H1 (cell line): Measurements from ENCODE around the gene MYOM1. TPM values are rescaled to one million over a fixed set of nuclear protein-coding genes. Genes with fewer than 3 reads are reported as not detected.

ENCODE experiments used
- CTCF ChIA-PET: fragments of 300-600 bp; sonication (Branson Sonifier 250); formaldehyde crosslinking; loops from one replicate; lab custom pipeline; 2021; ENCODE audit not compliant: partially characterized antibody; lab: Charles Lee
- POLR2A ChIA-PET: fragments of 300-600 bp; sonication (Branson Sonifier 250); formaldehyde crosslinking; loops from one replicate; lab custom pipeline; 2021; ENCODE audit warnings: inconsistent platforms; ENCODE audit not compliant: partially characterized antibody; lab: Charles Lee
- DNase-seq, 2 experiments: peaks; one replicate each; pipeline versions ENCODE4 v3.0.0 to v3.0.0-alpha.2; 2010 to 2022; ENCODE audit warnings: low spot score in 2 of 2, low read depth in 1 of 2, mixed read lengths in 1 of 2
- FAIRE-seq: peaks from 2 replicates; lab custom pipeline; 2011; peaks lifted over from hg19 to GRCh38; lab: Jason Lieb, UNC
- H2AFZ ChIP-seq: 2 replicates; pipeline ENCODE4 v1.8.1; 2012; ENCODE audit warnings: low read length, inconsistent platforms
- H2AK5ac ChIP-seq: 2 replicates; pipeline ENCODE4 v1.6.1; 2013; ENCODE audit warnings: low read depth, low read length
- H2BK120ac ChIP-seq: replicated peaks from 2 replicates; pipeline ENCODE3; 2013; ENCODE audit warnings: low read depth, low read length, inconsistent platforms
- H2BK12ac ChIP-seq: 2 replicates; pipeline ENCODE4 v1.6.1; 2013; ENCODE audit warnings: low read depth, low read length
- H2BK15ac ChIP-seq: 2 replicates; pipeline ENCODE4 v1.6.1; 2013; ENCODE audit warnings: low read length
- H2BK20ac ChIP-seq: 2 replicates; pipeline ENCODE4 v1.6.1; 2013; ENCODE audit warnings: low read length
- H2BK5ac ChIP-seq: 2 replicates; pipeline ENCODE4 v1.6.1; 2013; ENCODE audit warnings: low read depth, low read length
- H3K14ac ChIP-seq: 2 replicates; pipeline ENCODE4 v1.6.1; 2013; ENCODE audit warnings: inconsistent platforms; ENCODE audit not compliant: insufficient read length
- H3K18ac ChIP-seq: 2 replicates; pipeline ENCODE4 v1.6.1; 2013; ENCODE audit warnings: low read length; ENCODE audit errors: extremely low read depth
- H3K23ac ChIP-seq: 2 replicates; pipeline ENCODE4 v1.6.1; 2013; ENCODE audit warnings: inconsistent platforms; ENCODE audit not compliant: insufficient read length
- H3K23me2 ChIP-seq: 2 replicates; pipeline ENCODE4 v1.6.1; 2013; ENCODE audit warnings: low read depth, low read length
- H3K27ac ChIP-seq: 2 replicates; pipeline ENCODE4 v1.6.1; 2011; ENCODE audit warnings: low read depth, low read length, inconsistent platforms
- H3K27me3 ChIP-seq, 4 experiments: replicated peaks in 1 of 4; 1 replicate in 1 of 4; 2 replicates in 3 of 4; pipeline versions ENCODE4 v1.6.1 to v1.8.1; 2011 to 2013; ENCODE audit warnings: low read length in 3 of 4, mild to moderate bottlenecking in 3 of 4, inconsistent platforms in 2 of 4, mixed read lengths in 2 of 4, moderate library complexity in 1 of 4; ENCODE audit not compliant: control insufficient read depth in 3 of 4, insufficient read depth in 3 of 4; ENCODE audit errors: extremely low read depth in 1 of 4
- H3K36me3 ChIP-seq, 4 experiments: 2 replicates each; pipeline versions ENCODE4 v1.6.1 to v1.8.1; 2011 to 2013; ENCODE audit warnings: mild to moderate bottlenecking in 4 of 4, low read length in 3 of 4, moderate library complexity in 2 of 4, control low read depth in 1 of 4, inconsistent platforms in 1 of 4; ENCODE audit not compliant: insufficient read depth in 4 of 4, control insufficient read depth in 2 of 4
- H3K4ac ChIP-seq: replicated peaks from 2 replicates; pipeline ENCODE3; 2013; ENCODE audit warnings: low read length, low read depth, mixed read lengths, inconsistent platforms; ENCODE audit not compliant: insufficient read length
- H3K4me1 ChIP-seq, 4 experiments: replicated peaks in 1 of 4; 1 replicate in 1 of 4; 2 replicates in 3 of 4; pipeline versions ENCODE4 v1.6.1 to v1.8.1; 2011 to 2013; ENCODE audit warnings: low read length in 3 of 4, inconsistent platforms in 2 of 4, mixed read lengths in 1 of 4; ENCODE audit not compliant: insufficient read depth in 4 of 4, control insufficient read depth in 3 of 4
- H3K4me2 ChIP-seq, 2 experiments: 2 replicates each; pipeline versions ENCODE4 v1.6.1 to v1.8.1; 2011 to 2013; ENCODE audit warnings: low read depth in 2 of 2, low read length in 2 of 2, control low read depth in 1 of 2, inconsistent platforms in 1 of 2, mild to moderate bottlenecking in 1 of 2; ENCODE audit not compliant: insufficient read depth in 1 of 2
- H3K4me3 ChIP-seq, 4 experiments: fragments of 200-600, 300-600 bp in 1 of 4; sonication (generic), shearing (Covaris generic), sonication (Bioruptor Twin) in 1 of 4; 2 replicates each; pipeline versions ENCODE4 v1.5.1 to v1.8.1; 2011 to 2016; ENCODE audit warnings: low read length in 4 of 4, low read depth in 3 of 4, control low read depth in 2 of 4, inconsistent platforms in 2 of 4, mild to moderate bottlenecking in 2 of 4, mixed read lengths in 1 of 4, moderate library complexity in 1 of 4; ENCODE audit not compliant: insufficient read depth in 2 of 4; ENCODE audit errors: extremely low read depth in 1 of 4
- H3K56ac ChIP-seq: replicated peaks from 2 replicates; pipeline ENCODE3; 2013; ENCODE audit warnings: low read depth, mild to moderate bottlenecking, mixed read lengths, low read length, inconsistent platforms; ENCODE audit not compliant: insufficient read length
- H3K79me1 ChIP-seq: 2 replicates; pipeline ENCODE4 v1.6.1; 2013; ENCODE audit warnings: low read depth, low read length, control low read depth
- H3K79me2 ChIP-seq, 2 experiments: 2 replicates each; pipeline versions ENCODE4 v1.6.1 to v1.8.1; 2012 to 2013; ENCODE audit warnings: low read length in 2 of 2, mild to moderate bottlenecking in 2 of 2, inconsistent platforms in 1 of 2; ENCODE audit not compliant: insufficient read depth in 2 of 2, control insufficient read depth in 1 of 2
- H3K9ac ChIP-seq, 4 experiments: replicated peaks in 1 of 4; 1 replicate in 1 of 4; 2 replicates in 3 of 4; pipeline versions ENCODE4 v1.6.1 to v1.8.1; 2011 to 2013; ENCODE audit warnings: low read depth in 3 of 4, low read length in 3 of 4, control low read depth in 2 of 4, mild to moderate bottlenecking in 2 of 4, moderate library complexity in 2 of 4, inconsistent platforms in 1 of 4; ENCODE audit errors: extremely low read depth in 1 of 4
- H3K9me3 ChIP-seq, 2 experiments: 2 replicates each; pipeline versions ENCODE4 v1.6.1 to v1.8.1; 2012 to 2013; ENCODE audit warnings: mild to moderate bottlenecking in 2 of 2, moderate library complexity in 2 of 2, control low read depth in 1 of 2, inconsistent platforms in 1 of 2, low read depth in 1 of 2, low read length in 1 of 2, mixed read lengths in 1 of 2; ENCODE audit not compliant: insufficient read depth in 2 of 2
- H4K20me1 ChIP-seq, 2 experiments: replicated peaks in 1 of 2; 2 replicates each; pipeline versions ENCODE3 to v1.8.1; 2011 to 2013; ENCODE audit warnings: inconsistent platforms in 2 of 2, low read length in 2 of 2, mild to moderate bottlenecking in 1 of 2; ENCODE audit not compliant: insufficient read depth in 2 of 2, control insufficient read depth in 1 of 2
- H4K5ac ChIP-seq: 2 replicates; pipeline ENCODE4 v1.6.1; 2013; ENCODE audit warnings: low read length, low read depth, mixed read lengths, inconsistent platforms; ENCODE audit not compliant: insufficient read length
- H4K8ac ChIP-seq: 2 replicates; pipeline ENCODE4 v1.8.0; 2013; ENCODE audit warnings: mild to moderate bottlenecking, moderate library complexity, low read length, inconsistent platforms; ENCODE audit not compliant: insufficient read depth; ENCODE audit errors: extremely low read depth
- H4K91ac ChIP-seq: replicated peaks from 2 replicates; pipeline ENCODE3; 2013; ENCODE audit warnings: low read length, mixed read lengths, inconsistent platforms; ENCODE audit not compliant: insufficient read length
- CBX5 ChIP-seq: fragments of 300-800, 300-1000 bp; sonication (generic); IDR thresholded peaks from 2 replicates; pipeline ENCODE4 v1.7.1; 2016; ENCODE audit warnings: antibody characterized with exemption, low read length, low read depth
- CREB1 ChIP-seq: IDR thresholded peaks from 2 replicates; pipeline ENCODE4 v1.6.1; 2012; ENCODE audit warnings: inconsistent platforms
- E2F6 ChIP-seq: IDR thresholded peaks from 2 replicates; pipeline ENCODE4 v1.6.1; 2012; ENCODE audit warnings: inconsistent platforms
- EP300 ChIP-seq, 2 experiments: IDR thresholded peaks; 1 replicate in 1 of 2; 2 replicates in 1 of 2; pipeline ENCODE4 v1.6.1; 2011 to 2012; ENCODE audit warnings: low read depth in 2 of 2, low read length in 2 of 2, mild to moderate bottlenecking in 2 of 2, borderline replicate concordance in 1 of 2, inconsistent platforms in 1 of 2, moderate library complexity in 1 of 2
- JUND ChIP-seq: IDR thresholded peaks from 2 replicates; pipeline ENCODE4 v1.6.1; 2011; ENCODE audit warnings: mild to moderate bottlenecking, improper control_type of control experiment, low read length
- KDM1A ChIP-seq: fragments of 200-600, 300-600 bp; sonication (generic); IDR thresholded peaks from 2 replicates; pipeline ENCODE4 v1.7.1; 2016; ENCODE audit warnings: mild to moderate bottlenecking, low read length, borderline replicate concordance
- KDM4A ChIP-seq: IDR thresholded peaks from one replicate; pipeline ENCODE4 v1.7.1; 2012; ENCODE audit warnings: low read depth, mild to moderate bottlenecking, moderate library complexity, low read length, inconsistent platforms; ENCODE audit not compliant: severe bottlenecking
- MAX ChIP-seq: IDR thresholded peaks from 2 replicates; pipeline ENCODE4 v1.6.1; 2012; ENCODE audit warnings: inconsistent platforms
- NANOG ChIP-seq: IDR thresholded peaks from 2 replicates; pipeline ENCODE4 v1.6.1; 2011; ENCODE audit warnings: low read length, low read depth, mild to moderate bottlenecking, inconsistent platforms; ENCODE audit not compliant: insufficient read depth, poor library complexity, severe bottlenecking
- USF2 ChIP-seq: IDR thresholded peaks from 2 replicates; pipeline ENCODE4 v1.6.1; 2011; ENCODE audit warnings: low read length, improper control_type of control experiment
- WGBS, 2 experiments: shearing (Covaris generic) in 1 of 2; methylation state at CpG; one replicate each; pipeline versions ENCODE4 v1.1.6 to v1.1.7; 2013 to 2015; ENCODE audit warnings: low lambda C conversion rate in 2 of 2, mixed read lengths in 2 of 2, inconsistent platforms in 1 of 2, low coverage in 1 of 2, missing lambda C conversion rate in 1 of 2; ENCODE audit not compliant: insufficient replicate concordance in 2 of 2, insufficient coverage in 1 of 2, insufficient read length in 1 of 2; ENCODE audit errors: extremely low coverage in 1 of 2, missing lambda C conversion rate in 1 of 2; 5-methylcytosine and 5-hydroxymethylcytosine counted together
- polyA plus RNA-seq, 7 experiments: library from polyadenylated mRNA; depleted of rRNA in 3 of 7; stranded (reverse) in 5 of 7; unstranded in 2 of 7; fragments of >200 nt in 5 of 7; fragments of 200-250 nt in 2 of 7; gene quantifications; 1 replicate in 5 of 7; 2 replicates in 1 of 7; 4 replicates in 1 of 7; pipeline versions ENCODE4 v1.2.1 to v1.2.3, GENCODE V29; 2011 to 2013; ENCODE audit warnings: missing spikeins in 2 of 7, mixed read lengths in 2 of 7
- total RNA-seq: library from RNA; stranded (reverse); fragmentation: NEBNext Ultra II Directional; extraction: Animal tissue kit (Norgen Biotek cat#: 25700); gene quantifications from 2 replicates; pipeline ENCODE4 v1.2.1, GENCODE V29; 2021

Gene MYOM1
- total and polyA plus RNA-seq, 2 of the 8 experiments (the other 6 are each of a cell fraction or from before 2014, with no cell fraction given): 0.06 to 0.32 TPM

- DNase-seq (no peak), FAIRE-seq (no peak)
- no peak overlapping the region for H3K27ac ChIP-seq
- CTCF ChIA-PET: interaction anchor here (0.8 to 1.2 kb wide), 3 partner anchors 41 to 164 kb away, joined by 3 to 4 read pairs (median 3); no protein-coding TSS in a partner anchor
- H4K91ac ChIP-seq: no peak overlapping the region
- POLR2A ChIA-PET: no interaction called here
- H3K4me2 ChIP-seq: no peak overlapping the region
- H3K23ac ChIP-seq: no peak overlapping the region
- H2BK12ac ChIP-seq: no peak overlapping the region
- H2BK5ac ChIP-seq: no peak overlapping the region
- H3K27me3 ChIP-seq: peaks cover 0 to 1% (median 0%) of the 10 kb centered on the region in 4 experiments; a peak in 2 of 7 replicates
- no peak overlapping the region for H4K8ac ChIP-seq
- no peaks in the 10 kb centered on the region for H3K79me1 ChIP-seq
- no peak overlapping the region for H3K4ac ChIP-seq
- no peaks in the 10 kb centered on the region for H4K20me1 ChIP-seq
- H3K79me2 ChIP-seq: no peaks in the 10 kb centered on the region
- no peaks in the 10 kb centered on the region for H3K36me3 ChIP-seq
- no peak overlapping the region for H3K18ac ChIP-seq
- H4K5ac ChIP-seq: no peak overlapping the region
- no peaks in the 10 kb centered on the region for H3K23me2 ChIP-seq
- H2AK5ac ChIP-seq: no peak overlapping the region
- 91% methylated on average over 6 of the region's 6 CpGs; no CpG with 5 or more reads in 1 of the 2 experiments for WGBS, 2 experiments
- no peaks in the 10 kb centered on the region for H3K4me1 ChIP-seq
- H2BK120ac ChIP-seq: no peak overlapping the region
- H2BK15ac ChIP-seq: no peak overlapping the region
- H3K9ac ChIP-seq: no peak overlapping the region
- H2BK20ac ChIP-seq: no peak overlapping the region
- no peak overlapping the region for H3K14ac ChIP-seq
- no peak overlapping the region for H2AFZ ChIP-seq
- H3K9me3 ChIP-seq: no peaks in the 10 kb centered on the region
- no peak overlapping the region for H3K56ac ChIP-seq
- H3K4me3 ChIP-seq: no peak overlapping the region
- TF ChIP-seq JUND: no peak
- TF ChIP-seq MAX: no peak
- TF ChIP-seq E2F6: no peak
- TF ChIP-seq KDM1A: no peak
- no peak for TF ChIP-seq CBX5
- TF ChIP-seq USF2: no peak
- no peak for TF ChIP-seq NANOG
- TF ChIP-seq EP300 (IDR thresholded peaks at IDR 0.05; ENCODE audit: borderline replicate concordance in 1 of 2, low read depth in 2 of 2, low read length in 2 of 2): no peak
- no peak for TF ChIP-seq CREB1
- no peak for TF ChIP-seq KDM4A
Measured at GRCh38 chr18:3104190-3105054, 115.3 kb downstream of the MYOM1 start.
